SK-N-SH (cell line): Measurements from ENCODE around the gene CCDC141. TPM values are rescaled to one million over a fixed set of nuclear protein-coding genes. Genes with fewer than 3 reads are reported as not detected.

Experiments used
- CTCF ChIA-PET: fragments of 300-600, 350-600 bp; formaldehyde crosslinking; extraction: SDS; loops from one replicate; lab custom pipeline; 2021; lab: Yijun Ruan, JAX
- POLR2A ChIA-PET: fragments of 350-600 bp; sonication (Branson Sonifier 250); formaldehyde crosslinking; extraction: SDS; loops from one replicate; lab custom pipeline; 2020; ENCODE audit warnings: antibody characterized with exemption, inconsistent platforms; lab: Yijun Ruan, JAX
- DNase-seq: peaks from one replicate; pipeline ENCODE4 v3.0.0; 2012
- H2AFZ ChIP-seq: fragments of 200-600 bp; sonication (generic); 2 replicates; pipeline ENCODE4 v1.8.1; 2016; ENCODE audit warnings: antibody characterized with exemption, mild to moderate bottlenecking, low read depth
- H3F3A ChIP-seq: fragments of 200-600 bp; sonication (generic); replicated peaks from 2 replicates; pipeline ENCODE3; 2016; ENCODE audit warnings: antibody characterized with exemption, mild to moderate bottlenecking; ENCODE audit not compliant: insufficient read depth
- H3K27ac ChIP-seq, 2 experiments: fragments of 200-500 bp in 1 of 2; fragments of 200-600 bp in 1 of 2; sonication (Bioruptor generic) in 1 of 2; sonication (generic), shearing (Covaris generic) in 1 of 2; 2 replicates each; pipeline versions ENCODE4 v1.5.1 to v1.6.1; 2014 to 2016; ENCODE audit warnings: low read depth in 2 of 2, inconsistent platforms in 1 of 2, low read length in 1 of 2, mild to moderate bottlenecking in 1 of 2, mixed read lengths in 1 of 2
- H3K27me3 ChIP-seq: fragments of 200-600 bp; sonication (generic), shearing (Covaris generic); 2 replicates; pipeline ENCODE4 v1.6.1; 2016; ENCODE audit warnings: mixed run types; ENCODE audit not compliant: insufficient read depth
- H3K36me3 ChIP-seq, 2 experiments: fragments of 200-500 bp in 1 of 2; fragments of 200-600 bp in 1 of 2; sonication (Bioruptor generic) in 1 of 2; sonication (generic) in 1 of 2; replicated peaks in 1 of 2; 2 replicates each; pipeline versions ENCODE3 to v1.5.1; 2014 to 2016; ENCODE audit warnings: low read length in 1 of 2, mild to moderate bottlenecking in 1 of 2; ENCODE audit not compliant: insufficient read depth in 2 of 2, control insufficient read depth in 1 of 2
- H3K4me1 ChIP-seq, 2 experiments: fragments of 200-500 bp in 1 of 2; fragments of 200-600 bp in 1 of 2; sonication (Bioruptor generic) in 1 of 2; sonication (generic), shearing (Covaris generic) in 1 of 2; 2 replicates each; pipeline versions ENCODE4 v1.5.1 to v1.6.1; 2014 to 2016; ENCODE audit warnings: low read depth in 1 of 2, low read length in 1 of 2, mixed run types in 1 of 2; ENCODE audit not compliant: insufficient read depth in 2 of 2, control insufficient read depth in 1 of 2
- H3K4me2 ChIP-seq: fragments of 200-600 bp; sonication (generic), shearing (Covaris generic); 2 replicates; pipeline ENCODE4 v1.6.1; 2017; ENCODE audit warnings: mixed run types
- H3K4me3 ChIP-seq, 2 experiments: fragments of 200-500 bp in 1 of 2; fragments of 200-600 bp in 1 of 2; sonication (Bioruptor generic) in 1 of 2; sonication (generic), shearing (Covaris generic) in 1 of 2; 2 replicates each; pipeline versions ENCODE4 v1.5.1 to v1.8.1; 2014 to 2016; ENCODE audit warnings: low read depth in 2 of 2, inconsistent platforms in 1 of 2, low read length in 1 of 2, mild to moderate bottlenecking in 1 of 2, mixed read lengths in 1 of 2, moderate library complexity in 1 of 2
- H3K79me2 ChIP-seq: fragments of 200-600 bp; sonication (generic); 2 replicates; pipeline ENCODE4 v1.8.1; 2017; ENCODE audit warnings: mild to moderate bottlenecking; ENCODE audit not compliant: insufficient read depth
- H3K9ac ChIP-seq: fragments of 200-600 bp; sonication (generic); 2 replicates; pipeline ENCODE4 v1.6.1; 2017; ENCODE audit warnings: mixed run types
- H3K9me2 ChIP-seq: fragments of 200-600 bp; sonication (generic); 2 replicates; pipeline ENCODE4 v1.6.1; 2017; ENCODE audit warnings: mixed run types
- H3K9me3 ChIP-seq: fragments of 200-600 bp; sonication (generic); 2 replicates; pipeline ENCODE4 v1.6.1; 2017; ENCODE audit warnings: mixed run types, mild to moderate bottlenecking, moderate library complexity
- H4K20me1 ChIP-seq: fragments of 200-600 bp; sonication (generic); 2 replicates; pipeline ENCODE4 v1.6.1; 2017; ENCODE audit warnings: mild to moderate bottlenecking, mixed run types; ENCODE audit not compliant: insufficient read depth
- EP300 ChIP-seq, 2 experiments: IDR thresholded peaks; 2 replicates each; pipeline versions ENCODE4 v1.4.0 to v1.6.1; 2012; ENCODE audit warnings: borderline replicate concordance in 1 of 2, low read depth in 1 of 2, low read length in 1 of 2
- EZH2phosphoT487 ChIP-seq: fragments of 200-600 bp; sonication (generic); IDR thresholded peaks from 2 replicates; pipeline ENCODE4 v1.6.1; 2017; ENCODE audit warnings: low read depth, mixed run types, mild to moderate bottlenecking, antibody characterized with exemption, moderate library complexity, borderline replicate concordance
- FOSL2 ChIP-seq: IDR thresholded peaks from 2 replicates; pipeline ENCODE4 v1.4.0; 2012; ENCODE audit warnings: low read depth, mild to moderate bottlenecking, moderate library complexity, borderline replicate concordance
- JUND ChIP-seq: IDR thresholded peaks from 2 replicates; pipeline ENCODE4 v1.4.0; 2012
- MXI1 ChIP-seq: IDR thresholded peaks from 2 replicates; pipeline ENCODE4 v1.6.1; 2012; ENCODE audit warnings: mild to moderate bottlenecking, low read depth, low read length, improper control_type of control experiment
- NRF1 ChIP-seq: IDR thresholded peaks from 2 replicates; pipeline ENCODE4 v1.6.1; 2012; ENCODE audit warnings: low read depth, mild to moderate bottlenecking, low read length
- POLR2AphosphoS5 ChIP-seq: IDR thresholded peaks from 2 replicates; pipeline ENCODE4 v1.6.1; 2012; ENCODE audit warnings: low read depth, low read length
- RFX5 ChIP-seq: IDR thresholded peaks from 2 replicates; pipeline ENCODE4 v1.6.1; 2012; ENCODE audit warnings: mild to moderate bottlenecking, improper control_type of control experiment, low read length
- RXRA ChIP-seq: IDR thresholded peaks from 2 replicates; pipeline ENCODE4 v1.4.0; 2012; ENCODE audit warnings: low read depth, mild to moderate bottlenecking, borderline replicate concordance
- SIN3A ChIP-seq: IDR thresholded peaks from 2 replicates; pipeline ENCODE4 v1.6.1; 2012; ENCODE audit warnings: low read depth, mild to moderate bottlenecking, low read length, moderate library complexity, borderline replicate concordance
- SMC3 ChIP-seq: IDR thresholded peaks from 2 replicates; pipeline ENCODE4 v1.6.1; 2012; ENCODE audit warnings: low read depth, low read length, improper control_type of control experiment
- TAF1 ChIP-seq: IDR thresholded peaks from 2 replicates; pipeline ENCODE4 v1.6.1; 2012; ENCODE audit warnings: low read depth, mild to moderate bottlenecking, low read length, moderate library complexity, borderline replicate concordance
- TCF12 ChIP-seq: IDR thresholded peaks from 2 replicates; pipeline ENCODE4 v1.4.0; 2012
- polyA plus RNA-seq, 3 experiments: library from polyadenylated mRNA; depleted of rRNA; stranded (reverse); fragments of >200 nt; gene quantifications; 2 replicates each; pipeline ENCODE4 v1.2.3, GENCODE V29; 2012
- TF ChIP-seq, protein P1 (sequence below): IDR thresholded peaks from 2 replicates; pipeline ENCODE4; 2012
- TF ChIP-seq, protein P2 (sequence below): IDR thresholded peaks from 2 replicates; pipeline ENCODE4 v1.4.0; 2012; ENCODE audit warnings: low read depth, borderline replicate concordance
- TF ChIP-seq, protein P3 (sequence below): IDR thresholded peaks from 2 replicates; pipeline ENCODE4 v1.6.1; 2012; ENCODE audit warnings: mild to moderate bottlenecking, low read depth, low read length, moderate library complexity

CCDC141 gene
- polyA plus RNA-seq, 1 of the 3 experiments (the other 2 are of a cell fraction): 0.02 TPM

DNA sequence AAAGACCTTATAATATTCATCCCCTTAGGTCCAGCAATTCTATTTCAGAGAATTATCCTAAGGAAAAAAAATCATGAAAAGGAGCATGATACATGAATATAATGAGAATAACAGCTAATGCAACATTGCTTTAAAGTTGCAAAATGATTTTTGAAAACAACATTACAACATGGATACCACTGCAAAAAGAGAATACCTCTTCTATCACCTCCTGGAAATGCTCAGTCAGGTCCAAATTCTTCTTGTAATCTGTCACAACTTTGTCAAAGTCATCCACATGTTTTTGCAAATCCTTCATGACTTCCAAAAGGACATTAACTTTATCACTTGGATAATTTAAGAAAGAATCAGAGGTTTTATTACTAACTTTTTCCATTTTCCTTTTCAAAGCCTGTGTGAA lies 194.8 kb downstream of the CCDC141 start:
- no peak overlapping the region; a peak in 1 of 4 replicates for H3K27ac ChIP-seq
- TF ChIP-seq POLR2AphosphoS5 (no peak), RFX5 (no peak), JUND (no peak), EZH2phosphoT487 (no peak), SMC3 (no peak), RXRA (no peak), TAF1 (no peak), TCF12 (no peak), EP300 (IDR thresholded peaks at IDR 0.05; ENCODE audit: borderline replicate concordance in 1 of 2, low read depth in 1 of 2, low read length in 1 of 2) (no peak), NRF1 (no peak), FOSL2 (no peak), MXI1 (no peak), SIN3A (no peak)
- TF ChIP-seq, protein P1, sequence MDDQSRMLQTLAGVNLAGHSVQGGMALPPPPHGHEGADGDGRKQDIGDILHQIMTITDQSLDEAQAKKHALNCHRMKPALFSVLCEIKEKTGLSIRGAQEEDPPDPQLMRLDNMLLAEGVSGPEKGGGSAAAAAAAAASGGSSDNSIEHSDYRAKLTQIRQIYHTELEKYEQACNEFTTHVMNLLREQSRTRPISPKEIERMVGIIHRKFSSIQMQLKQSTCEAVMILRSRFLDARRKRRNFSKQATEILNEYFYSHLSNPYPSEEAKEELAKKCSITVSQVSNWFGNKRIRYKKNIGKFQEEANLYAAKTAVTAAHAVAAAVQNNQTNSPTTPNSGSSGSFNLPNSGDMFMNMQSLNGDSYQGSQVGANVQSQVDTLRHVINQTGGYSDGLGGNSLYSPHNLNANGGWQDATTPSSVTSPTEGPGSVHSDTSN: no peak
- TF ChIP-seq, protein P2, sequence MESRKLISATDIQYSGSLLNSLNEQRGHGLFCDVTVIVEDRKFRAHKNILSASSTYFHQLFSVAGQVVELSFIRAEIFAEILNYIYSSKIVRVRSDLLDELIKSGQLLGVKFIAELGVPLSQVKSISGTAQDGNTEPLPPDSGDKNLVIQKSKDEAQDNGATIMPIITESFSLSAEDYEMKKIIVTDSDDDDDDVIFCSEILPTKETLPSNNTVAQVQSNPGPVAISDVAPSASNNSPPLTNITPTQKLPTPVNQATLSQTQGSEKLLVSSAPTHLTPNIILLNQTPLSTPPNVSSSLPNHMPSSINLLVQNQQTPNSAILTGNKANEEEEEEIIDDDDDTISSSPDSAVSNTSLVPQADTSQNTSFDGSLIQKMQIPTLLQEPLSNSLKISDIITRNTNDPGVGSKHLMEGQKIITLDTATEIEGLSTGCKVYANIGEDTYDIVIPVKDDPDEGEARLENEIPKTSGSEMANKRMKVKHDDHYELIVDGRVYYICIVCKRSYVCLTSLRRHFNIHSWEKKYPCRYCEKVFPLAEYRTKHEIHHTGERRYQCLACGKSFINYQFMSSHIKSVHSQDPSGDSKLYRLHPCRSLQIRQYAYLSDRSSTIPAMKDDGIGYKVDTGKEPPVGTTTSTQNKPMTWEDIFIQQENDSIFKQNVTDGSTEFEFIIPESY: no peak
- TF ChIP-seq, protein P3, sequence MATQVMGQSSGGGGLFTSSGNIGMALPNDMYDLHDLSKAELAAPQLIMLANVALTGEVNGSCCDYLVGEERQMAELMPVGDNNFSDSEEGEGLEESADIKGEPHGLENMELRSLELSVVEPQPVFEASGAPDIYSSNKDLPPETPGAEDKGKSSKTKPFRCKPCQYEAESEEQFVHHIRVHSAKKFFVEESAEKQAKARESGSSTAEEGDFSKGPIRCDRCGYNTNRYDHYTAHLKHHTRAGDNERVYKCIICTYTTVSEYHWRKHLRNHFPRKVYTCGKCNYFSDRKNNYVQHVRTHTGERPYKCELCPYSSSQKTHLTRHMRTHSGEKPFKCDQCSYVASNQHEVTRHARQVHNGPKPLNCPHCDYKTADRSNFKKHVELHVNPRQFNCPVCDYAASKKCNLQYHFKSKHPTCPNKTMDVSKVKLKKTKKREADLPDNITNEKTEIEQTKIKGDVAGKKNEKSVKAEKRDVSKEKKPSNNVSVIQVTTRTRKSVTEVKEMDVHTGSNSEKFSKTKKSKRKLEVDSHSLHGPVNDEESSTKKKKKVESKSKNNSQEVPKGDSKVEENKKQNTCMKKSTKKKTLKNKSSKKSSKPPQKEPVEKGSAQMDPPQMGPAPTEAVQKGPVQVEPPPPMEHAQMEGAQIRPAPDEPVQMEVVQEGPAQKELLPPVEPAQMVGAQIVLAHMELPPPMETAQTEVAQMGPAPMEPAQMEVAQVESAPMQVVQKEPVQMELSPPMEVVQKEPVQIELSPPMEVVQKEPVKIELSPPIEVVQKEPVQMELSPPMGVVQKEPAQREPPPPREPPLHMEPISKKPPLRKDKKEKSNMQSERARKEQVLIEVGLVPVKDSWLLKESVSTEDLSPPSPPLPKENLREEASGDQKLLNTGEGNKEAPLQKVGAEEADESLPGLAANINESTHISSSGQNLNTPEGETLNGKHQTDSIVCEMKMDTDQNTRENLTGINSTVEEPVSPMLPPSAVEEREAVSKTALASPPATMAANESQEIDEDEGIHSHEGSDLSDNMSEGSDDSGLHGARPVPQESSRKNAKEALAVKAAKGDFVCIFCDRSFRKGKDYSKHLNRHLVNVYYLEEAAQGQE: no peak
- no peaks in the 10 kb centered on the region for H3K79me2 ChIP-seq
- H3K9ac ChIP-seq: no peak overlapping the region
- H3K4me2 ChIP-seq: no peak overlapping the region
- no peaks in the 10 kb centered on the region for H4K20me1 ChIP-seq
- H3K27me3 ChIP-seq: no peaks in the 10 kb centered on the region
- H3K36me3 ChIP-seq: no peaks in the 10 kb centered on the region
- POLR2A ChIA-PET: no interaction called here
- no peaks in the 10 kb centered on the region for H3K9me2 ChIP-seq
- H3F3A ChIP-seq: peaks cover 4% of the 10 kb centered on the region
- H3K4me1 ChIP-seq: peaks cover 0 to 3% of the 10 kb centered on the region in 2 experiments; a peak in 2 of 4 replicates
- H2AFZ ChIP-seq: no peak overlapping the region; the same call in 1 of the 2 replicates
- no peak overlapping the region for H3K4me3 ChIP-seq
- CTCF ChIA-PET: interaction anchor here (1.5 to 1.6 kb wide), 2 partner anchors 11 to 59 kb away, joined by 4 read pairs; no protein-coding TSS in a partner anchor
- H3K9me3 ChIP-seq: no peaks in the 10 kb centered on the region
- DNase-seq: no peak
